DMS79 (cell line): Measurements from ENCODE around the gene TCF7L1.
"Not testable (repeated sequence)": the region's sequence is repeated elsewhere in the genome, so short reads cannot be mapped to it uniquely, and the experiment has no call there.

Source experiments
- DNase-seq: peaks from one replicate; lab custom pipeline; 2025; lab: John Stamatoyannopoulos, UW

TCF7L1 gene

DNA sequence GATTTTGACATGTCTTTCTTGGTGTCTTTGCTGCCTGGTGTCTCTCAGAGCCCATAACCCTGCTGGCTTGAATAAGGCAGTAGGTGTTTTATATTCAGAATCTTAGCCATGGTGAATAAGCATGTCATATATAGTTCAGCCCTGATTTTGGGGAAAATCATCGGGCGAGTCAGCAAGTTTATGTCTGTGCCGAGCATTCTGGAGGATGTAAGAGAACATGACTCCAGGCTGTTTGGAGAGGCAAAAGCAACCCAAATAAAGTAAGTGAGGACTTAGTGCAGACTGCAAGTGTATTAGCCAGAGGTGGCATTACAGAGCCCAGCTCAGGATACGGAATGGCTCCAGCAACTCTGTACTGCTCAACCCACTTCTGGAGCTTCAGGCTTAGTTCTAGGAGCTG is 50.3 kb downstream of the TCF7L1 start:
- no peak for DNase-seq

DNA sequence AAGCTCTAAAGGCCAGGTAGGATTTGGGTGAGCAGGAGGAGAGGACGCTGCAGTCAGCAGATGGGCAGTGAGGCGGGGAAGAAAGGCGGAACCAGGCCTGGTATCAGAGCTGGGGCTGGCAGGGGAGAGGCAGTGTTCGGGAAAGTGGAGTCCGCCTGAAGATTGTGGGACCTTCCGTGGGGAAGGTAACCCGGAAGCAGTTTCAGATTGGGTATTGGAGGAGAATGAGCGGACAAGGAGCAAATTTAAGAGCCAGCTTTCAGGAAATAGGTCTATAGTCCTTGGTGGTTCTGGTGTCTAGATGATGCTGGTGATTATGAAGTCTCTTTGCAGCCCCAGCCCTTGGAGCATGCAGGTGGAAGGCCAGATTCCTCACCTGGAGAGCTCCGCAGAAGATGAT is 51.0 kb downstream of the TCF7L1 start:
- no peak for DNase-seq

DNA sequence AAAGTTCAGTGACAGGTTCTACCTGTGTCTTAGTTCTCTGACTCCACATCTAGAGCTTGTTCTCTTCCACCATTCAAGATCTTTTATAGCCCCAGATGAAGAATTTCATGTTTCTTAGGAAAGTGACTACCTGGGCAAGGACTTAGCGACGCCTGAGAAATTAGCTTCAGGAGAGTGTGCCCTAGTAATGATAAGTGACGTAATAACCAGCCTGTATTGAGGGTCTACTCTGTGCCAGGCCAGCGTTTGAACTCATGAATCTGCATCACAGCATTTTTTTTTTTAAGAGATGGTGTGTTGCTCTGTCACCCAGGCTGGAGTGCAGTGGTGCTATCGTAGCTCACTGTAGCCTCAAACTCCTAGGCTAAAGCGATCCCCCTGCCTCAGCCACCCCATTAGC is 51.8 kb downstream of the TCF7L1 start:
- DNase-seq, result no peak

DNA sequence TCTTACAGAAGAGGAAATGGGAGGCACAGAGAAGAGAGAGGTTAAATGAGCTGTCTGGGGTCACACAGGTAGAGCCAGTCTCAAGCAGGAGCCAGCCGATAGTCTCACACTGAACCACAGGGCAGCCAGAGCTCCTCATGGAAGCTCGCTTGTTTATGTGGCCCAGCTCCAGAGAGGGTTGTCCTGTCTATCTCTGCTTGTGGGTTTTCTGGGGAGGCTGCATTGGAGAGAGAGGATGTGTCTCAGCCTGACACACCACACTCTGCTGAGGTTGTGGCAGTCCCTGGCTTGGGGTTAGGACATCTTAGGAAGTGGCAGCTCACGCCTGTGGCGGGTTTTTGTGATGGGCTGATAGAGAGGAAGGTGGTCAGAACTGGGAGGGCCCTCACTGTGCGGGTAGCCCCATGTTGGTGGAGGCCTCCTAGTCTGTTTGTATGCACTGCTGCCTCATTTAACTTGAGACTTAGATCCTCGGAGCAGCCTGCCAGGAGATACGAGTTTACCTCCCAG is 52.3 kb downstream of the TCF7L1 start:
- no peak for DNase-seq

DNA sequence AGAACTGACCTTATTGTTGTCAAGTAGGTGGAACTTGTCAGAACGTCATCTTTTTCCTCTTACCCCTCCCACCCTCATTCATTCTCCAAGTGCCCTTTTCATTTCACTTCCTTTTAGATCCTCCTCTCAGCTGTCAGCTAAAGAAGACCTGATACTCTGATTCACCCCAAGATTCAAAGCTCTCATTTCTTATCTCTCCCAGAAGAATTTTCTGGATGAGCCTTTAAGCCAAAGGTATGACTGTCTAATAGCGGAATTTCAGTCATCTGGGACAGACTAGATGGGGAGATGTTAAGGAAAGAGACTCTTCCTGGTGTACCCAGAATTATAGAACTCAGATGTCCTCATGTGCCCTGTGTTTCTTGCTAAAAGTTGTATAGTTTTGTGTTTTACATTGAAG is 53.9 kb downstream of the TCF7L1 start:
- no peak for DNase-seq

DNA sequence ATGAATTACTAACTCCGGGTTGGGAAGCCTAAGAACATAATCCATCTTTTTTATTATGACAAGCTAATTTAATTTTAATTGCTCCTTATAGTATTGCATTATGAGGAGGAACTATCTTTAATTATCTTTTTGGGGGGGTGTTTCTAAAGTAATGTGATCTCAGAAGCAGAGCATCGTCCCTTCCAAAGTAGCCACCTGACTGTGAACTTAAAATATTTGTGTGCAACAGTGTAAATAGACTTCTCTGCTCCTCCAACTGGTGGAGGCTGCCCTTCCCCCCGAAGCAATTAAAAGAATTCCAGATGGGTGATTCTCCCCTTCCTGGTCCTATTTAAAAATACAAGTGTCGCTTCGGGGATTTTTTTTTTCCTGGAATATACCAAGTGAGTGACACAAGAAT is 55.7 kb downstream of the TCF7L1 start:
- DNase-seq, result no peak

DNA sequence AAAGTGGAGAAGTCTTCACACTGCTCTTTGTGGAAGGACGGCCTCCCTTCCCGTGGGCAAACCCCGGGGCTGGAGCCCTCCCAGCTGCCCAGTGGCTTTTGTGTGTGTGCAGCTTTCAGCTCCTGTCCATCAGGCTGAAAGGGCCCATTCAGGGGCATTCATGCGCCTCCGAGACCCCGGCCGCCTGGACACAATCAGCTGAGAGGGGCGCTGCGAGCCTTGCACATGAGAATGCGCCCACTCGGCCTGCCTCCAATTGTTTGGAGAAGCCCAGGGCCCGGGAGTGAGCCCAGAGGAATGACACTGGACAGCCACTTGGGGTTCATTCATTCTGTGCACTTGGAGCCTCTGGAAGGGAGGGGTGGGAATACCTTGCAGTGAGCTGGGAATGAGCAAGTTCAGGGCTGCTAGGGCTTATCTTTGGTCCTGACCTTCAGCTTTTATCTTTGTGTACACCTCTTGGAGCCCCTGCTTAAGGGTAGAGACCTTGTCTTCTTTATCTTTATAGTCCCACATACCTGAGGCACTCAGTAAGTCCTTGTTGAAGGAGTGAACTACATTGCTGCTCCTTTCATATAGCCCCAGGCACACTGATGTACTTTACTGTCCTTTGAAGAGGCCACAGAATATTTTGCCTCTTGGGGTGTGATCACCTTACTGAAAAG is 56.5 kb downstream of the TCF7L1 start:
- DNase-seq, result no peak

DNA sequence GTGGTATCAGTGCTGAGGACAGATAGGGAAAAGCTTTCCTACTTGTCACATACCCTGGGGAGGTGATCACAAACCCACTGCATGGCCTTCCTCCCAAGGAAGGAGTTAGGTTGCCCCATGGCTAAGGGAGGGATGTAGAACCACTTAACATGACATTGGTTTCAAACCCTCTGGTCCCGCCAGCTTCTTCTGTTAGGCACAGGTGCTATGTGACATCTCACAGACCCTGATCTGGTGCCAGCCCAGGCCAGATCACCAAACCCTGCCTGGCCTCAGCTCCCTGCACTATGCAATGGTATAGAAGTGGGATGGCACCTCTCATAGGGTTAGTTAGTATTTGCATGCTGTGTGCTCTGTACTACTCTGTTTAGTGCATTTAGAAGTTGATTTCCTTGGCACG is 58.0 kb downstream of the TCF7L1 start:
- no peak for DNase-seq

DNA sequence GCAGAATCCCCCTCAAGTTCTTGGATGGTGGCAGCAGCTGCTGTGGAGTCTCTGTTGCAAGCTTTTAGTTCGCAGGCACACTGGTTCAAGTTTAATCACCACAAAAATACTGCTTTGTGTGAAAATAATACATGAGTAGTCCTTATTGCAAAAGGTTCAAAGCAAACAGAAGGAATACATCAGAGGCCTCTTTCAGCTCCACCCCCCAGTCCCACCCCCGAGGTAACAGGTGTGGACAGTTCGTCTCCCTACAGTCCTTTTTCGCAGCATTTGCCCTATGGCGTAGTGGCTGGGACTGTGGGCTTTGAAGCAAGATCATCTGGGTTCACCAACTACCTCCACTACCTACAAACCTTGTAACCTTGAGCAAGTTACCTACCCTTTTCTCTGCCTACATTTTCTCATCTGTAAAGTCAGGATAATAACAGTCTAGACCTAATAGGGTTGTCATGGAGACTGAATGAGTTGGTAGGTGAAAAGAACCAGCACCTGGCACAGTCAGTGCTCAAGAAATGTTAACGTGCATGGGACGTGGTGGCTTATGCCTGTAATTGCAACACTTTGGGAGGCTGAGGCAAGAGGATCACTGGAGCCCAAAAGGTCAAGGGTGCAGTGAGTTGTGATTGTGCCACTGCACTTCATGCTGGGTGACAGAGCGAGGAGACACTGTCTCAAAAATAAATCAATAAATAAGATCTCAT is 61.7 kb downstream of the TCF7L1 start:
- DNase-seq, result no peak

DNA sequence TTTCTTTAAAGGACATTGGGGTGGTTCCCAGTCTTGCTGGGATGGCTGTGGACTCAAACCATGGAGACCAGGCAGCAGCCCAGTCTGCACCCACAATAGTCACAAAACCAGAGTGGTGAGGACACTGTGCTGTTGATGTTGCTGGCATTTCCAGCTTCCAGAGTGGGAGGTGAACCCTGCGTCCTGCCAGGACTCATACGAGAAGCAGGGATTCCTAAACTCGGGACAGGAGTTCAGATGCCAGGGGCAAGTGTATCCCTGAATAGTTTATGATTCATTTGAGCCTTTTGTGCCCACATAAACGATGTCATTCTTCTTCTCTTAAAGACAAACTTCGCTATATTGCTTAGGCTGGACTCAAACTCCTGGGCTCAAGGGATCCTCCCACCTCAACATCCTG is 62.8 kb downstream of the TCF7L1 start:
- DNase-seq, result no peak

DNA sequence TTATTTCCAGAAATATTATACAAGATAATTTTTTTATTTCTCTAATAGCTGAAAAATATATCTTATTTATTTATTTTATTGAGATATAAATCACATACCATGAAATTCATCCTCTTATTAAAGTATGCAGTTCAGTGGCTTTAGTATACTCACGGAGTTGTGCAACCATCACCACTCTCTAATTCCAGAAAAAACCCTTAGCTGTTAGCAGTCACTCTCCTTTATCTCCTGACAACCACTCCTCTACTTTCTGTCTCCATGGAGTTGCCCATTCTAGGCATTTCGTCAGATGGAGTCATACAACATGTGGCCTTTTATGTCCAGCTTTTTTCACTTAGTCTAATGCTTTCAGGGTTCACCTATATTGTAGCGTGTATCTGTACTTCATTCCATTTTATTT is 66.5 kb downstream of the TCF7L1 start:
- DNase-seq, result no peak

DNA sequence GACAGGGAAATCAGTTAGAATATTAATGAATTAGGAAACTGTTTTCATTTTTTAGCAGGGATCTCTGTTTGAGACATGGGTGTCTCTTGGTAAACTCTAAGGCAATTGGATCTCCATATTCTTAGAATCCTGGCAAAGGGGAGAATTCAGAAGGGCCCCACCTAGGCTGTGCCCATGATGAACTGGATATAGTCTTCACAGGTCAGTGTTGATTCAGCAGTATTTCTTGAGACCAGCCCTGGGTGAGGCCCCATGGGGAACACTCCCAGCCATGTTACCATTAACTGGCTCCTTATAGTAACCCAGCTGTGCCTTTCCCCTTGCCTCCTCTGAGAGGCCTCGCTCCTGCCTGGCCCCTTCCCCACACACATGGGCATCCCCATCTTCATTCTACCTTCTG is 76.7 kb downstream of the TCF7L1 start:
- DNase-seq, result no peak

DNA sequence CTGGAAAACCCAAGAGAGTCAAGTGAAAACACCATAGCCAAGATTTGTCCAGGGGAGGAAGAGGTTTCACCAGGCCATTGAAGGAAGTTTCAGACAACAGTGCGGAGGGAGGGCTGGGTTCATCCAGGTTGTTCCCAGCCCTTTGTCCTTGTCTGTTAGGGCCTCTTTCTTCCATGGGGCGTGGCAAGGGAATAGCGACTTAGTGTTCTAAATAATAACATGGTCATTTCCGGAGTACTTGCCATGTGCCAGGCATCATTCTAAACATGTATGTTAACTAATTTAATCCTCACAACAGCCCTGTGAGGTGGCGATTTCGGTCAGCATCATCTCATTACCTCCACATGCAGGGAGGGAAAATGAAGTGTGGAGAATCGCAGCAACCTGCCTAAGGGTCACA is 77.3 kb downstream of the TCF7L1 start:
- no peak for DNase-seq

DNA sequence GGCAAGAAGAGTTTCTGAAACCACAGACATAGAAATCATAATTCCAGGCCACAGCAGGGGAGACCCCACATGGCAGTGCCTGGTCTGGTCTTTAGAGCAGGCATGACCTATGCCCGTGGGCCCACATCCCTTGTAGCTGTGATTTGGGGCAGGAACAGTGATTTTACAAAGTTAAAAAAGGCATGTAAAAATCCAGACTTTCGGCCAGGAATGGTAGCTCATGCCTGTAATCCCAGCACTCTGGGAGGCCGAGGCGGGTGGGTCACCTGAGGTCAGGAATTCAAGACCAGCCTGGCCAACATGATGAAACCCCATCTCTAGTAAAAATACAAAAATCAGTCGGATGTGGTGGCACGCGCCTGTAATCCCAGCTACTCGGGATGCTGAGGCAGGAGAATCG is 78.4 kb downstream of the TCF7L1 start:
- DNase-seq, result not testable (repeated sequence)

DNA sequence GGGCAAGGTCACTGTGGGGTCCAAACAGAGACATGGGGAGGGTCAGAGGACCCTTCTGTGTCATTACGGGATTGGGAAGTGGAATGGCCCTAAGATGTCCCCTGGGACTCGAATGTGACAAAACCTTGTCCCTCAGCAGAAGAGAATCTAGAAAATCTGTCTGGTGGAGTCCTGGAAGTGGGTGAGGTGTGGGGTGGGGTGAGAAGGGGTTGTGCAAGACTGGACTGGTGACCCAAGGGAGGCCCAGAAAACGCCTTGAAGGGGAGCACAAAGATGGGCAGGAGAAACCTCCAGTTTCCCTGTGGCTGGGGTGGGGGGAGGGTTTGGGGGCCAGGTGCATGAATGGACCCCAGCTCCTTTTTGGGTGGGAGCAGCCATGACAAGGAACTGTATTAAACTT is 79.6 kb downstream of the TCF7L1 start:
- no peak for DNase-seq

DNA sequence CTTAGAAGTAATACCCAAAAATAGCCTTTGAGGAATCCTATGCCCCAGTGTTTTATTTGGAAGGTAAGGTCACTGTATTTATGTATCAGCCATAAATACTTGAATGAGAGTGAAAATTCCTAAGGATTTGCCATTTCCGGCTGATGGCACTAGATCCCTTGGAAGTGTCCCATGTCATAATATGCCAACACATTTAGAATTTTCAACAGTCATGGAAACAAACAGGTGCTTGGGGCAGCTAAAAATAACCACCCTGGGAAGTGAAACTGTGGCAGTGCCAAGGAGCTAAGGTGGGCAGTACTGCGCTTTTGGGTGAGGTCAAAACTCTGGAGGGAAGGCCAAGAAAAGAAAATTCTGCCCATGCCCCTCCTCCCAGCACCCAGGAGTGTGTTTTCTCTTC is 80.2 kb downstream of the TCF7L1 start:
- no peak for DNase-seq

DNA sequence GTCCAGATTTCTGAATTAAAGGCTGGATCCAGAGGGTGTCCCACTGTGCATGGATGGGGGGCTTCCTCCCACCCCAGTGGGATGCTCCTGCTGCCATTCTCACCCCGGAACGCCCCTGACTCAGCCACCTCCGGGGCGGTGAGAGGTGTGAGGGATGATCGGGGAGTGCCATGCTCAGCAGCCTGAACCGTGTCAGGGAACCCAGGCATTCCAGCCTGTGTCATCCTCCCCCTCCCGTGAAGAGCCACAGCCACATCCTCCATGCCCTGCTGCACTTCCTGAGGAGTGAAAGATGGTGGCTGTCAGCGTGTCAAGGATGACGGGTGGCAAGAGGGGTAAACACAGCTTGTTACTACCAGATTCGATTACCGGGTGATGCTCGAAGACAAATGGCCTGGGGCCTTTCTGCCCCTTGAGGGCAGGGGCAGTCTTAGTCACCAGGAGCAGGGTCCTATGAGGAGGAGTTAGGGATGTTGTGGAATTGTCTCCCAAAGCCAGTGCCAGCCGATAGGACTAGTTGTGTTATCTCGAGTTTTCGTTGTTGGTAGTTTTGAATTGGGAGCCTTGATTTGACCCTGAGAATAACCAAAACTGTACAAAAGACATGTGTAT is 80.8 kb downstream of the TCF7L1 start:
- DNase-seq, result no peak

DNA sequence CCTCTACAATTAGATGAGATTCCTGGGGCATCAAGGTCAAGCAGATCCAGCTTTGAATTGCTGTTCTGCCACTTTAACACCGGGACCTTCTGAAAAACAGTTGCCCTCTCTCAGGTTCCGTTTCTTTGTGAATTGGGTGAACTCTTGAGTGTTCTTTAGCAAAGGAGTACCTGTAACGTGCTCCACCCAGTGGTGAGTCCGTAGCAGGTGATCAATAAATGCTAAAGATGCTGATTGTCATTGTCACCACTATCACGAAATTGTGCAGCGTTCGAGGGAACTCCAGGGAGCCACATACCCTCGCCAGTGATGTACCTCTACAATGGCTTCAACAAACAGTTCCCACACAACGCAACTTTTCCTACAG is 81.9 kb downstream of the TCF7L1 start:
- no peak for DNase-seq

DNA sequence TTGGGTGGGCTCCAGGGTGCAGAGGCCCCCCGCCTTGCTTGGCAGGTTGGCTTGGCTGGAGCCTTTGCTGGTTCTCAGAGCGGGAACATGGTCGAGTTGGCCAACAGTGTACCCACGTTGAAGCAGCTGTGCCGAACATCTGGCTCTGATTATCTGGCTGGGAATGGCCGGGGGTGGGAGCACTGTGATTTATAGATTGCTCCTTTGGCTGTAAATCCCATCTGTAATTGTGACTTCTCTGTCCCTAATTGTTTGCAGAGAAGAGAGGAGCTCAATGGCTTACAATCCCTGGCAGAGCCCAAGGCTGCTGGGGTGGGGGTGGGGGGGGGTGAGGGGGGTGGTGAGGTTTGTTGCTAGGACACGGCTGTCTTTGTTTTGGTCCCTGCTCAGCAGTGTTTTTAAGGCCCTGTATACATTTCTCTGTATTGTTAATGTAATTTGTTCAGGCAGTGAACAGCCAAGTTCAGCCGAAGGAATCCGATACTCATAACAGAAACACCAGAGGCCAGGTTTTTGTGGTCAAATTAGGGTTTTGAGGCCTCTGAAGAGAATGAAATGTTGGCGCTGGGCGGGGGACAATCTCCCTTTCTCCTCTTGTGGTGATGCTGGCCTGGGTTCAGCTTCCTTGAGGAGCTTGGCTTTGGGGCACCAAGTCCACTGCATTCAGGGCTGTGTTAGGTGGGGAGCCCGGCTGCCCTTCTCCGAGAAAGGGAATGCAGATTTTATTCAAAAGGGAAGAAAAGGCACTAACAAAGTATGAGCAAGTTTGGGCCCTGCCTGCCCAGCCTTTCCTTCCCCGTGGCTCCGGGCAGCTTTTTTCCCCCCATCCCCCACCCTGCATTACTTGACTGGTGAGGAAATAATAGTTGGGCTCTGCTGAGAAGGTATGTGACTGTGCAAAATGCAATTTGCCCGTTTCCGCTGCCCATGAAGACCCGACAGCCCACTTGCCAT is 82.5 kb downstream of the TCF7L1 start:
- DNase-seq, result peak; percentile 14

DNA sequence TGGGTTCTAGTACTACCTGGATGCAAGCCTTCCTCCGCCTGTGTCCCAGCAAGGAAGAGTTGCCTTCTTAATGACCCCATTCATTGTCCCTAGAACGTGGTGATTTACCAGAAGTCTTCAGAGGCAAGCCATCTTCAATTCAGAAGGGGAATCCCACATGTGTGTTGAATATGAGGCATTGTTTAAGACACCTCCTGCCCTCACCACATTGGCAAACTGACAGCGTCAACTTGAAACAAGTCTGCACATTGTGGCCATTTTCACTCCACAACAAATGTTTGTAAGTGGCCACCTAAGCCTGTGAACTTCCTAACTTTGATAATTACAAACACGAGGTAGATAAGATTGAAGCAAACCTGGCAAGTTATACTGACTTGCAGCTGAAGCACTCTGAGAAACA is 83.7 kb downstream of the TCF7L1 start:
- DNase-seq, result no peak

DNA sequence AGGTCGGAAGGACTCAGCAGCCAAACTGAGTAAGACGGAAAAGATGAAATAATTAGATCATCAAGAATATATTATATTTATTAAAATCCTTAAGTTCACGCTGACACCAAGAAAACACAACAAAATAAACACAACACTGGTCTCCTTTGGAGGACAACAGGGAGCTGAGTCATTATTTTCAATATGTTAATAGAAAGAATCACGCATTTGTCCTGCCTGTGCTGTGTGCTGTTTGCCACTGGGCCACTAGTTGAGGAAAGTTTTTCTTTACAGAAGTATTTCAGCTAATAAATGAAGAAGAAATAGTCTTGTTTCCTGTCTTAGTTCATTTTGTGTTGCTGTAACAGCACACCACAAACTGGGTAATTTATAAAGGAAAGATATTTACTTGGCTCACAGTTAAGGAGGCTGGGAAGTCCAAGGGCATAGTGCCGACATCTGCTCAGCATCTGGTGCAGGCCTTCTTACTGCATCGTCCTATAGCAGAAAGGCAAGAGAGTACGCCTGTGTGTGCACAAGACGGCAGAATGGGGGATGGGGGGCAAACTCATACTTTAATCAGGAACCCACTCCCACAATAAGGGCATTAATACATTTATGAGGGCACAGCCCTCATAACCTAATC is 88.0 kb downstream of the TCF7L1 start:
- no peak for DNase-seq

DNA sequence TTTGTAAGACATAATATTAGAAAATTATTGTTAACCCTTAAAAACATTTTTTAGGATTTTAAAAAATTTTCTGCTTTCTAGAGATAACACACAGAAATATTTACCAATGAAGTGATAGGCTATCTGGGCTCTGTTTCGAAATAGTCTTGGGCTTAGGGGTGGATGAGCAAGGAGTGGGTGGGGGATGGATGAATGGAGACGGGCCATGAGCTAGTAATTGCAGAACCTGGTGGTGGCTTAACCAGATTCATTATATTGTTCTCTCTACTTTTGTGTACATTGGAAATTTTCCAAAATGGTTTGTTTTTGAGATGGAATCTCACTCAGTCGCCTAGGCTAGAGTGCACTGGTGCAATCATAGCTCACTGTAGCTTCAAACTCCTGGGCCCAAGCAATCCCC is 89.6 kb downstream of the TCF7L1 start:
- DNase-seq, result peak; percentile 72
